Measurements from ENCODE around the gene NKG7.

- TF ChIP-seq REST (IDR thresholded peaks at IDR 0.05; ENCODE audit: insufficient read depth in 1 of 2, low read depth in 2 of 2, low read length in 2 of 2), result no peak
- TF ChIP-seq TAF1 (IDR thresholded peaks at IDR 0.05; ENCODE audit: borderline replicate concordance, insufficient read depth, low read length), result no peak
These were observed 29.7 kb upstream of the NKG7 start for GRCh38 chr19:51402117-51402516.

Measured in PFSK-1 (cell line).